Smooth muscle cell (in vitro differentiated cells): ENCODE measurements around the gene CDH11. TPM values are rescaled to one million over a fixed set of nuclear protein-coding genes. Genes with fewer than 3 reads are reported as not detected.
A peak's percentile ranks its signal among the peaks of the same experiment; 100 is the strongest.

ENCODE experiments used
- DNase-seq: peaks from one replicate; lab custom pipeline; 2025; ENCODE audit not compliant: unreplicated experiment; lab: John Stamatoyannopoulos, UW
- H2AFZ ChIP-seq: fragments of 200-600 bp; sonication (generic); 2 replicates; pipeline ENCODE4 v1.6.0; 2016; ENCODE audit warnings: antibody characterized with exemption, low read depth, mild to moderate bottlenecking
- H3F3A ChIP-seq: fragments of 200-600 bp; sonication (generic); 2 replicates; pipeline ENCODE4 v1.6.0; 2017; ENCODE audit warnings: antibody characterized with exemption, low read depth
- H3K27ac ChIP-seq: fragments of 200-600 bp; sonication (generic); 2 replicates; pipeline ENCODE4 v1.5.1; 2016; ENCODE audit warnings: low read depth, mild to moderate bottlenecking
- H3K27me3 ChIP-seq: fragments of 200-600 bp; sonication (generic); 2 replicates; pipeline ENCODE4 v1.6.1; 2016; ENCODE audit warnings: low read depth, mild to moderate bottlenecking
- H3K36me3 ChIP-seq: fragments of 200-600 bp; sonication (generic); 2 replicates; pipeline ENCODE4 v1.5.1; 2016; ENCODE audit warnings: low read depth
- H3K4me1 ChIP-seq: fragments of 200-600 bp; sonication (generic); 2 replicates; pipeline ENCODE4 v1.5.1; 2016; ENCODE audit warnings: low read depth
- H3K4me2 ChIP-seq: fragments of 200-600 bp; sonication (generic); 2 replicates; pipeline ENCODE4 v1.6.0; 2016; ENCODE audit warnings: mild to moderate bottlenecking
- H3K4me3 ChIP-seq: fragments of 200-600 bp; sonication (generic); 2 replicates; pipeline ENCODE4 v1.5.1; 2016; ENCODE audit warnings: mild to moderate bottlenecking
- H3K79me2 ChIP-seq: fragments of 200-600 bp; sonication (generic); 2 replicates; pipeline ENCODE4 v1.6.0; 2016; ENCODE audit warnings: low read depth, mild to moderate bottlenecking
- H3K9ac ChIP-seq: fragments of 200-600 bp; sonication (generic); 2 replicates; pipeline ENCODE4 v1.6.0; 2016; ENCODE audit warnings: low read depth
- H3K9me3 ChIP-seq: fragments of 200-600 bp; sonication (generic); replicated peaks from 2 replicates; pipeline ENCODE4 v1.5.1; 2016; ENCODE audit warnings: low read depth
- H4K20me1 ChIP-seq: fragments of 200-600 bp; sonication (generic); 2 replicates; pipeline ENCODE4 v1.6.0; 2016; ENCODE audit warnings: low read depth
- CTCF ChIP-seq: fragments of 200-600 bp; sonication (generic); IDR thresholded peaks from 2 replicates; pipeline ENCODE4 v1.5.1; 2017; ENCODE audit warnings: borderline replicate concordance, mild to moderate bottlenecking, antibody characterized with exemption; ENCODE audit not compliant: insufficient read depth, poor library complexity, severe bottlenecking
- WGBS: methylation state at CpG from one replicate; pipeline ENCODE4 v1.1.7; 2016; ENCODE audit warnings: low lambda C conversion rate; 5-methylcytosine and 5-hydroxymethylcytosine counted together
- polyA plus RNA-seq: library from polyadenylated mRNA; unstranded; fragments of >200 nt; fragmentation: Nextera tagmentation; extraction: Ambion mirVana; gene quantifications from 2 replicates; pipeline ENCODE4 v1.2.1, GENCODE V29; 2016
- total RNA-seq: library from RNA; depleted of rRNA; stranded (reverse); fragments of >200 nt; gene quantifications from 2 replicates; pipeline ENCODE4 v1.2.3, GENCODE V29; 2014

The CDH11 gene
- total RNA-seq: 1,172 and 1,251 TPM in 2 replicates
- 637 and 1,034 TPM in 2 replicates for polyA plus RNA-seq

GRCh38 chr16:65121870-65122723, at the start of gene CDH11:
TSS of gene CDH11 (minus strand) at chr16:65122063. CDS start at chr16:65004869, 117,194 bp downstream.
- H3K27me3 ChIP-seq: no peaks in the 10 kb centered on the region
- peaks cover 24% of the 10 kb centered on the region for H3K4me1 ChIP-seq
- H3K4me3 ChIP-seq: peak within 1 kb of the TSS; percentile 95
- H3F3A ChIP-seq: peaks cover 50% of the 10 kb centered on the region
- TF ChIP-seq CTCF: peak; percentile 53
- H3K27ac ChIP-seq: peak within 1 kb of the TSS; percentile 94
- WGBS: 2% methylated on average over 43 of the region's 69 CpGs
- peak; percentile 74 for DNase-seq
- H3K36me3 ChIP-seq: no peaks in the 10 kb centered on the region
- peak within 1 kb of the TSS; percentile 95 for H3K9ac ChIP-seq
- no peaks in the 10 kb centered on the region for H3K9me3 ChIP-seq
- H2AFZ ChIP-seq: no peak within 1 kb of the TSS
- H4K20me1 ChIP-seq: peaks cover 47% of the 10 kb centered on the region
- H3K4me2 ChIP-seq: peak within 1 kb of the TSS; percentile 92
- H3K79me2 ChIP-seq: peaks cover 96% of the 10 kb centered on the region

- H3F3A ChIP-seq: no peaks in the 10 kb centered on the region
- WGBS: 30% methylated on average over 3 of the region's 3 CpGs
- no peak overlapping the region for H3K9ac ChIP-seq
- H3K4me1 ChIP-seq: peaks cover 18% of the 10 kb centered on the region
- no peak overlapping the region for H3K27ac ChIP-seq
- DNase-seq: no peak
- H2AFZ ChIP-seq: no peak overlapping the region
- H3K36me3 ChIP-seq: no peaks in the 10 kb centered on the region
- no peak for TF ChIP-seq CTCF
- no peaks in the 10 kb centered on the region for H4K20me1 ChIP-seq
- no peaks in the 10 kb centered on the region for H3K9me3 ChIP-seq
- no peaks in the 10 kb centered on the region for H3K79me2 ChIP-seq
- H3K27me3 ChIP-seq: no peaks in the 10 kb centered on the region
- no peak overlapping the region for H3K4me3 ChIP-seq
- H3K4me2 ChIP-seq: no peak overlapping the region
These were observed 32.5 kb upstream of the CDH11 start for GRCh38 chr16:65154321-65154720.

GRCh38 chr16:65153365-65154105, 31.7 kb upstream of the CDH11 start:
- Histone ChIP-seq H3K9ac (no peak overlapping the region), H3K27me3 (no peaks in the 10 kb centered on the region), H2AFZ (no peak overlapping the region), H3K4me1 (peaks cover 18% of the 10 kb centered on the region), H3K36me3 (no peaks in the 10 kb centered on the region), H4K20me1 (no peaks in the 10 kb centered on the region), H3K4me3 (no peak overlapping the region), H3K4me2 (no peak overlapping the region), H3K9me3 (no peaks in the 10 kb centered on the region), H3K79me2 (no peaks in the 10 kb centered on the region), H3K27ac (no peak overlapping the region), H3F3A (no peaks in the 10 kb centered on the region)
- DNase-seq: no peak
- TF ChIP-seq CTCF: no peak
- 71% methylated on average over 1 of the region's 1 CpG for WGBS
